ENCODE data around the gene L3MBTL2. TPM values are rescaled to one million over a fixed set of nuclear protein-coding genes. Genes with fewer than 3 reads are reported as not detected.

The L3MBTL2 gene
- total RNA-seq, 2 experiments from 2014 or later, result 23.3 to 33.4 TPM

DNA sequence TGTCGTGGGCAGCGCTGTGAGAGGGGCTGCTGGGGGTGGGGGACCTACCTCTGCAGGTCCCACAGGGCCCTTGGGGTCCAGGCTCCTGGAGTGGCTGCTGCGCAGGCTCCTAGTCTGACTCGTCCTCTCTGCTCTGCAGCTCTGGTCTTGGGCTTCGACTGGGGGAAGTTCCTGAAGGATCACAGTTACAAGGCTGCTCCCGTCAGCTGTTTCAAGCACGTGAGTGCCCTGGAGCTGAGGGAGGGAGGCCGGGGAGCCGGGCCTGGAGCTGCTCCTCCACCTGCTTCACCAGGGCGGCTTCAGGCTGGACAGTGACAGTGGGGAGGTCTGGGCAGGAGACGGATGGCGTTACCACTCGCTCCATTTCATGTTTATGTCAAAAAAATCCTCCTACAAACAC lies 11.9 kb downstream of the L3MBTL2 start:
- Histone ChIP-seq H3K36me3 (ENCODE audit: insufficient read depth, low read length) (peaks cover 54% of the 10 kb centered on the region), H4K20me1 (ENCODE audit: insufficient read depth, low read length) (no peaks in the 10 kb centered on the region), H3K4me1 (ENCODE audit: insufficient read depth, low read length, poor library complexity, severe bottlenecking) (peaks cover 9% of the 10 kb centered on the region), H3K79me2 (ENCODE audit: insufficient read depth, low read depth, low read length) (no peaks in the 10 kb centered on the region), H3K4me2 (ENCODE audit: low read length) (no peak overlapping the region), H3K9me2 (ENCODE audit: insufficient read depth, low read length) (no peaks in the 10 kb centered on the region), H3K4me3 (ENCODE audit: low read depth, low read length, poor library complexity, severe bottlenecking) (no peak overlapping the region), H2AFZ (ENCODE audit: low read length) (no peak overlapping the region), H3K27ac (ENCODE audit: low read depth, low read length, poor library complexity, severe bottlenecking) (no peak overlapping the region), H3K9me3 (ENCODE audit: low read length) (no peaks in the 10 kb centered on the region)
- POLR2A ChIA-PET, result no interaction called here
- DNase-seq (ENCODE audit: low spot score), result no peak
- CTCF ChIA-PET (ENCODE audit: unreplicated experiment), result no interaction called here
- intact Hi-C loops (cut with micrococcal nuclease; ENCODE audit: unreplicated experiment), result no loop called here
- TF ChIP-seq EZH2phosphoT487 (IDR thresholded peaks at IDR 0.05; ENCODE audit: borderline replicate concordance, low read depth, low read length), result no peak
- TF ChIP-seq, protein P1, sequence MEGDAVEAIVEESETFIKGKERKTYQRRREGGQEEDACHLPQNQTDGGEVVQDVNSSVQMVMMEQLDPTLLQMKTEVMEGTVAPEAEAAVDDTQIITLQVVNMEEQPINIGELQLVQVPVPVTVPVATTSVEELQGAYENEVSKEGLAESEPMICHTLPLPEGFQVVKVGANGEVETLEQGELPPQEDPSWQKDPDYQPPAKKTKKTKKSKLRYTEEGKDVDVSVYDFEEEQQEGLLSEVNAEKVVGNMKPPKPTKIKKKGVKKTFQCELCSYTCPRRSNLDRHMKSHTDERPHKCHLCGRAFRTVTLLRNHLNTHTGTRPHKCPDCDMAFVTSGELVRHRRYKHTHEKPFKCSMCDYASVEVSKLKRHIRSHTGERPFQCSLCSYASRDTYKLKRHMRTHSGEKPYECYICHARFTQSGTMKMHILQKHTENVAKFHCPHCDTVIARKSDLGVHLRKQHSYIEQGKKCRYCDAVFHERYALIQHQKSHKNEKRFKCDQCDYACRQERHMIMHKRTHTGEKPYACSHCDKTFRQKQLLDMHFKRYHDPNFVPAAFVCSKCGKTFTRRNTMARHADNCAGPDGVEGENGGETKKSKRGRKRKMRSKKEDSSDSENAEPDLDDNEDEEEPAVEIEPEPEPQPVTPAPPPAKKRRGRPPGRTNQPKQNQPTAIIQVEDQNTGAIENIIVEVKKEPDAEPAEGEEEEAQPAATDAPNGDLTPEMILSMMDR (conservative IDR thresholded peaks at IDR 0.05; ENCODE audit: low read length), result no peak
- BruUV-seq (replicated peaks), result no TSS peak

DNA sequence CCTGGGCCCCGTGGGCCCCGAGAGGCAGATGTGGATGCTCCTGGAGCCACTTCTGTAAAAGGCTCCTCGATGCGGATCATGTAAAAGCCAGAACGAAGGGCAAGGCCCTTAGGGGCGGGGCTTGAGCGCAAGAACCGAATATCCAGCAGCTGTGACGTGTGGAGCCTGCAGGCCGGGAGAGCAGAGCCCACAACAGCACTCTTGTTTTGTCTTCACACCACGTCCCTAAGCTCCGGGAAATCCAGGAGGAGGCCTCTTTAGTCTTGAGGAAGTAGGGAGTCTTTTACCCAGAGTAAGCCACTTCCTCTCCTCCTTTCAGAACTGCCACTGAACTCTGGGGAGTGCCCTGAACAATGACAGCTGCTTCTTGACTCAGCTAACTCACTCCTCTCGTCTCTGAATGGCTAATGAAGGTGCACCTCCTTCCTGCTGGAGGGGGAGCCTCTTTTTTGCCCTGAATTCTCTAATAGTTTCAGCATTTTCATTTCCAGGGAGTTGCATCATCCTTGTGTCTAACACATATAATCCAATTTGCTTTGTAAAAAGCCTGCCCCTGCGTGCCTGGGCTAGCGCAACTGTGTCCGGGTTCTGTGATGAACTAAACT lies 12.5 kb downstream of the L3MBTL2 start:
- BruUV-seq (replicated peaks), result no TSS peak
- DNase-seq (ENCODE audit: low spot score), result peak; percentile 48
- TF ChIP-seq, protein P1 (conservative IDR thresholded peaks at IDR 0.05; ENCODE audit: low read length), result no peak
- TF ChIP-seq EZH2phosphoT487 (IDR thresholded peaks at IDR 0.05; ENCODE audit: borderline replicate concordance, low read depth, low read length), result no peak
- peaks cover 54% of the 10 kb centered on the region; the same call in 1 of the 2 replicates for H3K36me3 ChIP-seq (ENCODE audit: insufficient read depth, low read length)
- no peaks in the 10 kb centered on the region for H4K20me1 ChIP-seq (ENCODE audit: insufficient read depth, low read length)
- no peaks in the 10 kb centered on the region for H3K9me2 ChIP-seq (ENCODE audit: insufficient read depth, low read length)
- no peaks in the 10 kb centered on the region for H3K9me3 ChIP-seq (ENCODE audit: low read length)
- POLR2A ChIA-PET, result no interaction called here
- CTCF ChIA-PET (ENCODE audit: unreplicated experiment), result no interaction called here
- no peak overlapping the region for H2AFZ ChIP-seq (ENCODE audit: low read length)
- no peaks in the 10 kb centered on the region for H3K79me2 ChIP-seq (ENCODE audit: insufficient read depth, low read depth, low read length)
- intact Hi-C loops (cut with micrococcal nuclease; ENCODE audit: unreplicated experiment), result no loop called here
- peak overlapping the region; percentile 10; the same call in 1 of the 2 replicates for H3K4me2 ChIP-seq (ENCODE audit: low read length)
- peak overlapping the region; percentile 17 for H3K27ac ChIP-seq (ENCODE audit: low read depth, low read length, poor library complexity, severe bottlenecking)
- no peak overlapping the region for H3K4me3 ChIP-seq (ENCODE audit: low read depth, low read length, poor library complexity, severe bottlenecking)
- peaks cover 9% of the 10 kb centered on the region for H3K4me1 ChIP-seq (ENCODE audit: insufficient read depth, low read length, poor library complexity, severe bottlenecking)

DNA sequence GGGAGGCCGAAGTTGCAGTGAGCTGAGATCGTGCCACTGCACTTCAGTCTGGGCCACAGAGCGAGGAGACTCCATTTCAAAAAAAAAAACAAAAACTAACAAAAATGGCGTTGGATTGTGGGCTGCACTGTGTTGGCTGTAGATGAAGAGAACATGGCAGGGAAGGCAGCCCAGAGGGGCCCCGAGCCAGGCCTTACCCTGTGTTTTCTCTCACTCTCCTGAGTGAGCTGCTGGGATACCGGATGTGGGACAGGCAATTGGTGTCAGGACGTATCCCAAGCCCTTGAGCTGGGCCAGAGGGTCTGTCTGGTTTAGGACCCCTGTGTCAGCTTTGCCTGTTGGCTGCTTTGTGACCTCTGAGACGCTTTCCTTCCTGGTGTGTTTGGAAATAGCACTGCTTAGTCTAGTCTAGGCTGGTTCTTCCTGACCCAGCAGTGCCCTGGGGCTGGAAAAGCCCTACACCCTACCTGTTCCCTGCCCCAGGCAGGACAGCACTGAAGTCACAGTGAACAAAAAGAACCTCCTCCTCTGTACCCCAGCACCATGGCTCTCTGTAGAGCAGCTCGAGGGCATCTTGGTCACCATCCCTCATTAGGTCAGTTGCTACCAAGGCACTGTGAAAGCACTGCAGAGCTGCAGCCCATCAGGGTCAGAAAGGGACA lies 17.9 kb downstream of the L3MBTL2 start:
- no peak for TF ChIP-seq EZH2phosphoT487 (IDR thresholded peaks at IDR 0.05; ENCODE audit: borderline replicate concordance, low read depth, low read length)
- TF ChIP-seq, protein P1 (conservative IDR thresholded peaks at IDR 0.05; ENCODE audit: low read length), result no peak
- Histone ChIP-seq H3K27ac (ENCODE audit: low read depth, low read length, poor library complexity, severe bottlenecking) (no peak overlapping the region), H3K4me3 (ENCODE audit: low read depth, low read length, poor library complexity, severe bottlenecking) (no peak overlapping the region), H3K4me2 (ENCODE audit: low read length) (no peak overlapping the region), H3K9me3 (ENCODE audit: low read length) (no peaks in the 10 kb centered on the region), H3K36me3 (ENCODE audit: insufficient read depth, low read length) (peaks cover 68% of the 10 kb centered on the region; the same call in 1 of the 2 replicates), H3K9me2 (ENCODE audit: insufficient read depth, low read length) (no peaks in the 10 kb centered on the region), H3K4me1 (ENCODE audit: insufficient read depth, low read length, poor library complexity, severe bottlenecking) (peaks cover under 1% of the 10 kb centered on the region), H3K79me2 (ENCODE audit: insufficient read depth, low read depth, low read length) (no peaks in the 10 kb centered on the region), H2AFZ (ENCODE audit: low read length) (no peak overlapping the region), H4K20me1 (ENCODE audit: insufficient read depth, low read length) (no peaks in the 10 kb centered on the region)
- ChIA-PET CTCF (ENCODE audit: unreplicated experiment) (no interaction called here), POLR2A (interaction anchor here (0.6 kb wide), 1 partner anchor 389 kb away, joined by 3 read pairs; no protein-coding TSS in a partner anchor)
- no TSS peak for BruUV-seq (replicated peaks)
- DNase-seq (ENCODE audit: low spot score), result no peak
- intact Hi-C loops (cut with micrococcal nuclease; ENCODE audit: unreplicated experiment), result no loop called here

All from OCI-LY7 (cell line).